ENCODE measurements around the gene C16orf92. TPM values are rescaled to one million over a fixed set of nuclear protein-coding genes. Genes with fewer than 3 reads are reported as not detected.

Gene C16orf92
- total and polyA plus RNA-seq, 2 of the 8 experiments (the other 6 are each of a cell fraction or from before 2014, with no cell fraction given) = not detected

GRCh38 chr16:30067584-30067916 lies 44.6 kb downstream of the C16orf92 start:
- no peak for FAIRE-seq
- POLR2A ChIA-PET (ENCODE audit: partially characterized antibody) = interaction anchor here (1.6 to 21.2 kb wide), 5 partner anchors 11 to 65 kb away, joined by 3 to 353 read pairs (median 88); partner anchors contain the start of genes PPP4C, TBX6, TLCD3B and YPEL3
- no peak overlapping the region for H2BK12ac ChIP-seq (ENCODE audit: low read depth, low read length)

More at GRCh38 chr16:30067584-30067916, 44.6 kb downstream of the C16orf92 start:
- 92% methylated on average over 6 of the region's 6 CpGs; no CpG with 5 or more reads in 1 of the 2 experiments for WGBS, 2 experiments (ENCODE audit: extremely low coverage in 1 of 2, insufficient coverage in 1 of 2, insufficient read length in 1 of 2, insufficient replicate concordance in 2 of 2, low coverage in 1 of 2, low lambda C conversion rate in 2 of 2, missing lambda C conversion rate in 1 of 2)
- Histone ChIP-seq H3K79me2 (ENCODE audit: control insufficient read depth in 1 of 2, insufficient read depth in 2 of 2, low read length in 2 of 2) (peaks cover 15 to 30% of the 10 kb centered on the region in 2 experiments), H2AFZ (ENCODE audit: low read length) (no peak overlapping the region), H3K27me3 (replicated peaks in 1 of 4; ENCODE audit: control insufficient read depth in 3 of 4, extremely low read depth in 1 of 4, insufficient read depth in 3 of 4, low read length in 3 of 4) (no peaks in the 10 kb centered on the region), H3K56ac (replicated peaks; ENCODE audit: insufficient read length, low read depth, low read length) (no peak overlapping the region), H3K18ac (ENCODE audit: extremely low read depth, low read length) (no peak overlapping the region), H4K91ac (replicated peaks; ENCODE audit: insufficient read length, low read length) (no peak overlapping the region), H4K5ac (ENCODE audit: insufficient read length, low read depth, low read length) (no peak overlapping the region), H2BK120ac (replicated peaks; ENCODE audit: low read depth, low read length) (no peak overlapping the region), H3K36me3 (ENCODE audit: control insufficient read depth in 2 of 4, insufficient read depth in 4 of 4, low read length in 3 of 4) (peaks cover 19 to 54% (median 47%) of the 10 kb centered on the region in 4 experiments), H2AK5ac (ENCODE audit: low read depth, low read length) (no peak overlapping the region), H4K8ac (ENCODE audit: extremely low read depth, insufficient read depth, low read length) (no peak overlapping the region), H3K14ac (ENCODE audit: insufficient read length) (no peak overlapping the region), H3K9me3 (ENCODE audit: insufficient read depth in 2 of 2, low read depth in 1 of 2, low read length in 1 of 2) (no peaks in the 10 kb centered on the region), H3K9ac (replicated peaks in 1 of 4; ENCODE audit: extremely low read depth in 1 of 4, low read depth in 3 of 4, low read length in 3 of 4) (no peak overlapping the region), H2BK20ac (ENCODE audit: low read length) (no peak overlapping the region), H3K79me1 (ENCODE audit: low read depth, low read length) (peaks cover 9% of the 10 kb centered on the region; the same call in 1 of the 2 replicates), H3K4me3 (ENCODE audit: extremely low read depth in 1 of 4, insufficient read depth in 2 of 4, low read depth in 3 of 4, low read length in 4 of 4) (peak overlapping the region in 1 of 4 experiments; percentile 85; a peak in 1 of 8 replicates), H3K4me1 (replicated peaks in 1 of 4; ENCODE audit: control insufficient read depth in 3 of 4, insufficient read depth in 4 of 4, low read length in 3 of 4) (peaks cover 6 to 23% (median 11%) of the 10 kb centered on the region in 4 experiments), H2BK15ac (ENCODE audit: low read length) (no peak overlapping the region), H3K23me2 (ENCODE audit: low read depth, low read length) (peaks cover 18% of the 10 kb centered on the region), H2BK5ac (ENCODE audit: low read depth, low read length) (no peak overlapping the region; the same call in 1 of the 2 replicates), H3K23ac (ENCODE audit: insufficient read length) (no peak overlapping the region), H3K4ac (replicated peaks; ENCODE audit: insufficient read length, low read depth, low read length) (no peak overlapping the region), H3K27ac (ENCODE audit: low read depth, low read length) (no peak overlapping the region), H3K4me2 (ENCODE audit: insufficient read depth in 1 of 2, low read depth in 2 of 2, low read length in 2 of 2) (peak overlapping the region; percentile 73 to 81; a peak in 2 of 4 replicates), H4K20me1 (replicated peaks in 1 of 2; ENCODE audit: control insufficient read depth in 1 of 2, insufficient read depth in 2 of 2, low read length in 2 of 2) (peaks cover 16 to 35% of the 10 kb centered on the region in 2 experiments)
- CTCF ChIA-PET (ENCODE audit: partially characterized antibody) = interaction anchor here (1.9 to 7.3 kb wide), 4 partner anchors 9 to 45 kb away, joined by 6 to 51 read pairs (median 10); partner anchors contain the start of genes GDPD3, PPP4C and TBX6
- no peak for DNase-seq (ENCODE audit: low read depth in 1 of 2, low spot score in 2 of 2)
- TF ChIP-seq SIN3A (conservative IDR thresholded peaks at IDR 0.05 in 1 of 2, IDR thresholded peaks at IDR 0.05 in 1 of 2; ENCODE audit: low read depth in 1 of 2, low read length in 2 of 2) = no peak
- TF ChIP-seq SUZ12 (IDR thresholded peaks at IDR 0.05; ENCODE audit: low read length) = no peak
- TF ChIP-seq YY1 (IDR thresholded peaks at IDR 0.05; ENCODE audit: low read depth, low read length) = no peak
- TF ChIP-seq JUND (IDR thresholded peaks at IDR 0.05; ENCODE audit: low read length) = no peak
- peak; percentile 38; the same call in 1 of the 2 replicates for TF ChIP-seq POLR2AphosphoS5 (IDR thresholded peaks at IDR 0.05; ENCODE audit: low read depth, low read length)
- TF ChIP-seq GTF2F1 (IDR thresholded peaks at IDR 0.05; ENCODE audit: borderline replicate concordance, low read depth, low read length) = no peak
- TF ChIP-seq CTBP2 (IDR thresholded peaks at IDR 0.05; ENCODE audit: borderline replicate concordance, insufficient read depth, insufficient read length, low read length) = no peak

Measured in H1 (cell line).